ENCODE measurements around the gene VRK2.

- TF ChIP-seq CTCF (conservative IDR thresholded peaks at IDR 0.05; ENCODE audit: low read depth in 2 of 2): no peak
- no peak for TF ChIP-seq POLR2AphosphoS5 (IDR thresholded peaks at IDR 0.05; ENCODE audit: low read depth)
- no peak for TF ChIP-seq EZH2 (IDR thresholded peaks at IDR 0.05; ENCODE audit: low read depth, unreplicated experiment)
- no peak for TF ChIP-seq CREB1 (CRISPR knock-in tag; IDR thresholded peaks at IDR 0.05; ENCODE audit: low read depth)
- TF ChIP-seq STAT1 (IDR thresholded peaks at IDR 0.05; ENCODE audit: unreplicated experiment): no peak
- no peak for TF ChIP-seq EZH2phosphoT487 (IDR thresholded peaks at IDR 0.05; ENCODE audit: unreplicated experiment)
- no peak for TF ChIP-seq JUNB (IDR thresholded peaks at IDR 0.05; ENCODE audit: unreplicated experiment)
- no peak for TF ChIP-seq REST (IDR thresholded peaks at IDR 0.05; ENCODE audit: unreplicated experiment)
- no peak for TF ChIP-seq ZNF331 (CRISPR knock-in tag; IDR thresholded peaks at IDR 0.05; ENCODE audit: low read depth)
- TF ChIP-seq ZNF462 (CRISPR knock-in tag; IDR thresholded peaks at IDR 0.05): no peak
- TF ChIP-seq NANOG (IDR thresholded peaks at IDR 0.05; ENCODE audit: borderline replicate concordance): no peak
- TF ChIP-seq ETS1 (IDR thresholded peaks at IDR 0.05): no peak
These were observed 27.4 kb upstream of the VRK2 start for GRCh38 chr2:58019229-58019628.

Data from GM23338 (cell line).